AML-193 (cell line): Measurements from ENCODE around the gene TMEM88.
A peak's percentile ranks its signal among the peaks of the same experiment; 100 is the strongest.

Experiments
- DNase-seq, 2 experiments: peaks; one replicate each; lab custom pipeline; 2025; lab: John Stamatoyannopoulos, UW

Gene TMEM88

GRCh38 chr17:7843536-7844291 lies 11.2 kb upstream of the TMEM88 start:
- DNase-seq, result no peak

DNA sequence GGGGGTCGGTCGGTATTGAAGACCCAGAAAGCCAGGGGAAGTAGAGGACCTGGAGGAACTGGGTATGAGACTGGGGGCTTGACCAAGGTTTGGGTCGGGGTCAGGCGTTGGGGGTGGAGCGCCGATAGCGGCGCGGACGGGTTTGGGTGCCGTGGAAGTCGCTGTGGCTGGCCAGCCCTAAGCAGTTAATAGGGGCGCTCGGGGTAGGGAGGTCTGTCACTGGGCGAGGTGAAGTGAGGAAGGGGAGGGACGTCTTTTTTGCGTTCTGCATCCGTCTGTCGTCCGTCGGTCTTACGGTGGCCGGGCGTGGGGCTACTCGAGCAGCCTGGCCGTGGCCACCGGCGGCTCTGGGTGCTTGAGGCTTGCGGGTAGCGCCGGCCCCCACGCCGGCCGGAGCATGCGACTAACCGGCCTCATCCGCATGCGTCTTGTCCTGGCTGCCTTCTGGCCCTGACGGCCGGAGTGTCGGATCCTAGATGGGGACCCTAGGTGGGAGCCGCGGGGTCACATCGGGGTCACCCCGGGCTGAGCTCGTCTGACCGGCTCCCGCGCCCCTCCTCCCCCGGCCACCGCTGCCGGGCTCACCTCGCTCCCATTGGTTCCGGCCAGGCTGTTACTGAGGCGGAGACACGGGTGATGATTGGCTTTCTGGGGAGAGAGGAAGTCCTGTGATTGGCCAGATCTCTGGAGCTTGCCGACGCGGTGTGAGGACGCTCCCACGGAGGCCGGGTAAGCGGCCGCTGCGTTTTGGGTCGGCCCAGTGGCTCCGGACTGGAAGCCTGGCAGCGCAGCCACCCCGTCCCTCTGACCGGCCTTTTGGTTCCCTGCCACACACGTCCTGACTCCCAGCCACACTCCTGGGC lies 10.3 kb upstream of the TMEM88 start:
- peak; percentile 50 to 56 for DNase-seq

DNA sequence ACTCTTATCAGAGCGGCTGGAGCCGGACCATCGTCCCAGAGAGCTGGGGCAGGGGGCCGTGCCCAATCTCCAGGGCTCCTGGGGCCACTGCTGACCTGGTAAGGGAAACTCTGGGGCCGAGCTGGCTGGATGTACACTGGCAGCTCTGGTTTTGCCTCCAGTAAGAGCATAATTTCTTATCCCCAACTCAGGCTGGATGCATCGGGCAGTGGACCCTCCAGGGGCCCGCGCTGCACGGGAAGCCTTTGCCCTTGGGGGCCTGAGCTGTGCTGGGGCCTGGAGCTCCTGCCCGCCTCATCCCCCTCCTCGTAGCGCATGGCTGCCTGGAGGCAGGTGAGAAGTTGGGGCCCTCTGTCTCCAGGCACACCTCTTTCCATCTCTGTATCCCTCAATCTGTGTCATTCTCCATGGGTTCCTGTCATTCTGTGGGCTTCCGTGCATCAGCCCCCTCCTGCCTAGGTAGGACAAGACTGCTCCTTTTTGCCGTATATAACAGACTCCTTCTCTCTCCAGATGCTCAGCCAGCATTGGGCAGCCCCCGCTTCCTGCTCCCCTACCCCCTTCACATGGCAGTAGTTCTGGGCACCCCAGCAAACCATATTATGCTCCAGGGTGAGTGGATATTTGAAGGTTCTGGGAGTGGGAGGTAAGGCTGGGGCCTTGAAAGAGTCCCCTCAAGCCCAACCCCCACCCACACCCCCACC lies 9.4 kb upstream of the TMEM88 start:
- no peak for DNase-seq

GRCh38 chr17:7846063-7846735 lies 8.7 kb upstream of the TMEM88 start:
- DNase-seq, result no peak

- DNase-seq, result no peak
Observed at GRCh38 chr17:7846765-7847661, 7.9 kb upstream of the TMEM88 start.

DNA sequence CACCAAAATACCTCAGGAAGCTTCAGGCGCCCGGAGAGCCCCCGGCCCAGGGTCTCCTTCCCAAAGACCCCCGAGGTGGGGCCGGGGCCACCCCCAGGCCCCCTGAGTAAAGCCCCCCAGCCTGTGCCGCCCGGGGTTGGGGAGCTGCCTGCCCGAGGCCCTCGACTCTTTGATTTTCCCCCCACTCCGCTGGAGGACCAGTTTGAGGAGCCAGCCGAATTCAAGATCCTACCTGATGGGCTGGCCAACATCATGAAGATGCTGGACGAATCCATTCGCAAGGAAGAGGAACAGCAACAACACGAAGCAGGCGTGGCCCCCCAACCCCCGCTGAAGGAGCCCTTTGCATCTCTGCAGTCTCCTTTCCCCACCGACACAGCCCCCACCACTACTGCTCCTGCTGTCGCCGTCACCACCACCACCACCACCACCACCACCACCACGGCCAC lies 6.7 kb upstream of the TMEM88 start:
- no peak for DNase-seq

DNA sequence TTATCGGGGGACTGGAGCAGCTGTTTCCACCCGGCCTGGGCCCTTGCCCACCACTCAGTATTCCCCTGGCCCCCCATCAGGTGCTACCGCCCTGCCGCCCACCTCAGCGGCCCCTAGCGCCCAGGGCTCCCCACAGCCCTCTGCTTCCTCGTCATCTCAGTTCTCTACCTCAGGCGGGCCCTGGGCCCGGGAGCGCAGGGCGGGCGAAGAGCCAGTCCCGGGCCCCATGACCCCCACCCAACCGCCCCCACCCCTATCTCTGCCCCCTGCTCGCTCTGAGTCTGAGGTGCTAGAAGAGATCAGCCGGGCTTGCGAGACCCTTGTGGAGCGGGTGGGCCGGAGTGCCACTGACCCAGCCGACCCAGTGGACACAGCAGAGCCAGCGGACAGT lies 6.1 kb upstream of the TMEM88 start:
- DNase-seq, result no peak

GRCh38 chr17:7849130-7849750 lies 5.6 kb upstream of the TMEM88 start:
- no peak for DNase-seq

DNA sequence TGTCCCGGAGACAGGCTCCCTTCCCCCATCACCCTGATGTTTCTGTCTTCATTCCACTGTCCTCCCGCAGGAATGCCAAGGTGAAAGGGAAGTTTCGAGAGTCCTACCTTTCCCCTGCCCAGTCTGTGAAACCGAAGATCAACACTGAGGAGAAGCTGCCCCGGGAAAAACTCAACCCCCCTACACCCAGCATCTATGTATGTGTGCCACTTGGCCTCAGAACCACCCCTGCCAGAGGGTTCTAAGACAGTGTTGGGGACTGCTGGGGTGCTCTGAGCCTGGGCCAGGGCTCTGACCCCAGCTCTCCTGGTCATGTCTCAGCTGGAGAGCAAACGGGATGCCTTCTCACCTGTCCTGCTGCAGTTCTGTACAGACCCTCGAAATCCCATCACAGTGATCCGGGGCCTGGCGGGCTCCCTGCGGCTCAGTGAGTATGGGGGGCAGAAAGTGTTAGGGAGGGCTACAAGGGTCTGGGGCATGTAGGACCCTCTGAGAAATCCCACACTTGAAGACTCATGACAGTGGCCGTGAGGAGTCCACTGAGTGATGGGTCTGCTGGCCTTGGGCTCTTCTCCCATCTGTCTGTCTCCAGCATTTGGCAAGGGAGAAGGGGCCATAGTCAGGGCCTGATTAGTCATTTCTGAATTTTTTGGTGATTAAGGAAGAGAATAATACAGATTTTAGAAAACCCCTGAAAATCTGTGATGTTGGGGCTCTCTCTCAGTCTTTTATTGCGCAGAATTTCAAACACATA lies 4.9 kb upstream of the TMEM88 start:
- no peak for DNase-seq

DNA sequence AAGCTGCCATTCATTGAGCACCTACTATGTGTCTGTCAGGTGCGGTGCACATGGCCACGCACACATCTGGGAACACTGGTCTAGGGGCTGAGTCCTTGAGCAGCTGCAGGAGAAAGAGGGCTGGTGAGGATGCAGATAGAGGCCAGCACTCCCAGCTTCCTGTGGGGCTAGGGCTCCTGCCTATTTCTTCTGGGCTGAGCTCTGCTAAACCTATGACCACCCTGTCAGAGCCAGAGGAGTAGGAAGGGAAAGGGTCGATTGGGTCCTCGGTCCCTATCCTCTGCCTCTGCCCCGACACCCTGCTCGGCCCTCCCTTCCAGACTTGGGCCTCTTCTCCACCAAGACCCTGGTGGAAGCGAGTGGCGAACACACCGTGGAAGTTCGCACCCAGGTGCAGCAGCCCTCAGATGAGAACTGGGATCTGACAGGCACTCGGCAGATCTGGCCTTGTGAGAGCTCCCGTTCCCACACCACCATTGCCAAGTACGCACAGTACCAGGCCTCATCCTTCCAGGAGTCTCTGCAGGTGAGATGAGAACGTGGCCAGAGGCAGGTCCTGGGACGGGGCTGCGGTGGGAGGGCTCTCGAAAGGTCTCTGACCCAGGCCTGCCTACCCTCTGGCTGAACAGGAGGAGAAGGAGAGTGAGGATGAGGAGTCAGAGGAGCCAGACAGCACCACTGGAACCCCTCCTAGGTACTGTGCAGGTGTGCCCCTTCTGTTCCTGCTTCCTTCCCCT lies 4.0 kb upstream of the TMEM88 start:
- DNase-seq, result no peak

- peak; percentile 51 to 53 for DNase-seq
Observed at GRCh38 chr17:7851438-7852261, 3.2 kb upstream of the TMEM88 start.

GRCh38 chr17:7852262-7852670 lies 2.6 kb upstream of the TMEM88 start:
- DNase-seq, result no peak

DNA sequence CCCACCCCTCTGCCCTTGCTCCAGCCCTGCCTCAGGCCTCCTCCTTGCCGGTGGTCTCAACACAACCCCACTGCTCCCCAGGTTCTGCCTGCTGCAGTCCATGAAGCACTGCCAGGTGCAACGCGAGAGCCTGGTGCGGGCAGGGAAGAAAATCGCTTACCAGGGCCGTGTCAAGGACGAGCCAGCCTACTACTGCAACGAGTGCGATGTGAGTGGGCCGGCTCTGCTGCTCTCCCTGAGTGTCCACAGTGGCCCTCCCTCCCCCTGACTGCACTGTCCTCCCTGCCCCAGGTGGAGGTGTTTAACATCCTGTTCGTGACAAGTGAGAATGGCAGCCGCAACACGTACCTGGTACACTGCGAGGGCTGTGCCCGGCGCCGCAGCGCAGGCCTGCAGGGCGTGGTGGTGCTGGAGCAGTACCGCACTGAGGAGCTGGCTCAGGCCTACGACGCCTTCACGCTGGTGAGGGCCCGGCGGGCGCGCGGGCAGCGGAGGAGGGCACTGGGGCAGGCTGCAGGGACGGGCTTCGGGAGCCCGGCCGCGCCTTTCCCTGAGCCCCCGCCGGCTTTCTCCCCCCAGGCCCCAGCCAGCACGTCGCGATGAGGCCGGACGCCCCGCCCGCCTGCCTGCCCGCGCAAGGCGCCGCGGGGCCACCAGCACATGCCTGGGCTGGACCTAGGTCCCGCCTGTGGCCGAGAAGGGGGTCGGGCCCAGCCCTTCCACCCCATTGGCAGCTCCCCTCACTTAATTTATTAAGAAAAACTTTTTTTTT lies 1.8 kb upstream of the TMEM88 start:
- no peak for DNase-seq

DNA sequence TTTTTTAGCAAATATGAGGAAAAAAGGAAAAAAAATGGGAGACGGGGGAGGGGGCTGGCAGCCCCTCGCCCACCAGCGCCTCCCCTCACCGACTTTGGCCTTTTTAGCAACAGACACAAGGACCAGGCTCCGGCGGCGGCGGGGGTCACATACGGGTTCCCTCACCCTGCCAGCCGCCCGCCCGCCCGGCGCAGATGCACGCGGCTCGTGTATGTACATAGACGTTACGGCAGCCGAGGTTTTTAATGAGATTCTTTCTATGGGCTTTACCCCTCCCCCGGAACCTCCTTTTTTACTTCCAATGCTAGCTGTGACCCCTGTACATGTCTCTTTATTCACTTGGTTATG lies 1.2 kb upstream of the TMEM88 start:
- DNase-seq, result no peak

DNA sequence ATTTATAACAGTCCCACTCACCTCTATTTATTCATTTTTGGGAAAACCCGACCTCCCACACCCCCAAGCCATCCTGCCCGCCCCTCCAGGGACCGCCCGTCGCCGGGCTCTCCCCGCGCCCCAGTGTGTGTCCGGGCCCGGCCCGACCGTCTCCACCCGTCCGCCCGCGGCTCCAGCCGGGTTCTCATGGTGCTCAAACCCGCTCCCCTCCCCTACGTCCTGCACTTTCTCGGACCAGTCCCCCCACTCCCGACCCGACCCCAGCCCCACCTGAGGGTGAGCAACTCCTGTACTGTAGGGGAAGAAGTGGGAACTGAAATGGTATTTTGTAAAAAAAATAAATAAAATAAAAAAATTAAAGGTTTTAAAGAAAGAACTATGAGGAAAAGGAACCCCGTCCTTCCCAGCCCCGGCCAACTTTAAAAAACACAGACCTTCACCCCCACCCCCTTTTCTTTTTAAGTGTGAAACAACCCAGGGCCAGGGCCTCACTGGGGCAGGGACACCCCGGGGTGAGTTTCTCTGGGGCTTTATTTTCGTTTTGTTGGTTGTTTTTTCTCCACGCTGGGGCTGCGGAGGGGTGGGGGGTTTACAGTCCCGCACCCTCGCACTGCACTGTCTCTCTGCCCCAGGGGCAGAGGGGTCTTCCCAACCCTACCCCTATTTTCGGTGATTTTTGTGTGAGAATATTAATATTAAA lies 638 bp upstream of the TMEM88 start:
- no peak for DNase-seq

DNA sequence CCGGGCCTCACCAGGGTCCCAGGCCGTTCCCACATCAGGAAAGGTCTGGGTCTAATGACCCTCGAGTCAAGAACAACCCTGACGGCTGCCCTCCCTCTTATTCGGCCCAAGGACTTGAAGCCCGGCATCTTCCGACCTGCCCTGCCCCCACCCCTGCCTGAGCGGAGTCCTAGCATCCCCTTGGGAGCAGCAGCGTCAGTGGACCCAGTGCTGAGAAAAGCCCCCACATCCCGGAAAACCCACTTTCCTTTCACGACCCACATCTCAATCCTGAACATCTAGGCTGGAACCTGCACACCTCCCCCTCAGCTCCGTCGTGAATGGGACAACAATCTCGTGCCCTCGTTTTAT lies 769 bp downstream of the TMEM88 start:
- no peak for DNase-seq
